Activated CD4-positive, alpha-beta memory T cell treated with anti-CD3 and anti-CD28 coated beads for 36 hours (primary cell): Measurements from ENCODE around the gene CLDN4. TPM values are rescaled to one million over a fixed set of nuclear protein-coding genes. Genes with fewer than 3 reads are reported as not detected.

ENCODE experiments used
- total RNA-seq, 2 experiments: library from RNA; stranded (reverse); gene quantifications; one replicate each; pipeline ENCODE4 v1.2.3, GENCODE V29; 2021

CLDN4 gene
- total RNA-seq, 2 experiments from 2014 or later, result 0.14 to 0.17 TPM

Other genes with a start within 250 kb of the CLDN4 start
- gene MLXIPL, start 206.5 kb upstream of the CLDN4 start, total RNA-seq, result not detected
- under 1 TPM; 0.22 to 0.26 TPM for gene VPS37D, start 163.2 kb upstream of the CLDN4 start, total RNA-seq
- 1 to 10 TPM; 6.1 to 6.3 TPM for gene DNAJC30, start 147.5 kb upstream of the CLDN4 start, total RNA-seq
- gene BUD23, start 147.4 kb upstream of the CLDN4 start, total RNA-seq, result 10 to 100 TPM; 92.0 to 94.0 TPM
- gene STX1A, start 111.3 kb upstream of the CLDN4 start, total RNA-seq, result 10 to 100 TPM; 31.8 to 39.2 TPM
- gene ABHD11, start 92.2 kb upstream of the CLDN4 start, total RNA-seq, result 10 to 100 TPM; 14.7 to 16.8 TPM
- not detected for gene CLDN3, start 60.7 kb upstream of the CLDN4 start, total RNA-seq
- 1 to 10 TPM; 1.7 to 2.3 TPM for gene METTL27, start 11.5 kb downstream of the CLDN4 start, total RNA-seq
- gene TMEM270, start 30.2 kb downstream of the CLDN4 start, total RNA-seq, result not detected
- gene ELN, start 197.2 kb downstream of the CLDN4 start, total RNA-seq, result not detected